Activated T-helper 1 cell treated with anti-CD3 and anti-CD28 coated beads, Interleukin-2, amount 50 U/mL, for 16 hours (primary cell): ENCODE measurements around the gene CDC45.

Source experiments
- DNase-seq, 2 donors: peaks; one replicate each; pipeline ENCODE4 v3.0.0-alpha.2; 2020; ENCODE audit warnings: low read depth in 1 of 2, low spot score in 1 of 2

The CDC45 gene

DNA sequence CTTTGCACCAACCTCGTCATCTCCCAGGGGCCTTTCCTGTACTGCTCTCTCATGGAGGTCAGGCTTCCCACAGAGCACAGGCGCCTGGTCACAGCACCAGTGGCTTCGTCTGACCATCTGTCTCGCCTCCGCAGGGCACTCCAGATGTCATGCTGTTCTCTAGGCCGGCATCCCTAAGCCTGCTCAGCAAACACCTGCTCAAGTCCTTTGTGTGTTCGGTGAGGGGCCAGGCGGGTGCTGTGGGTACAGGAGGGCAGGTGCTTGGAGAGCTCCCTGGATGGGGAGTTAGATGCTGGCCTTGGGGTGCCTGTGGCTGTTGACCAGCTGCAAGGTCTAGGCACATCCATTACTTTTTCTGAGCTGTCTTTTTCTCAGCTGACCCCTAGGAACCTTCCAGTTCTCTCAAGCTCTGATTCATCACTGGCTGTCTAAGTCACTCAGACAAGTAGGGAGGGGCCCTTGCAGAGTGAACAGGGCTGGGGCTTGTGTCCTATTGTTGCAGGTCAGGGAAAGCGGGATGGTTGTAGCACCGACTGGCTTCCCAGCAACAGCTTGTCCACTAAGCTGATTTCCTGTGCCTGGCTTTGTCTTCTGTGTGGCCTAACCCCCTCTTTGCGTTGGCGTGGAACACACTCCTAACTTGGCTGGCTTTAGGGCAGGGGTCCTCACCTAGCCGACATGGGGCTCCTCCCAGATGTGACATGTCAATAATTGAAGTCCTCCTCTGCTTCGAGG is 35.3 kb downstream of the CDC45 start:
- DNase-seq: no peak

- DNase-seq: no peak
Measured at GRCh38 chr22:19515654-19516377, 36.1 kb downstream of the CDC45 start.

DNA sequence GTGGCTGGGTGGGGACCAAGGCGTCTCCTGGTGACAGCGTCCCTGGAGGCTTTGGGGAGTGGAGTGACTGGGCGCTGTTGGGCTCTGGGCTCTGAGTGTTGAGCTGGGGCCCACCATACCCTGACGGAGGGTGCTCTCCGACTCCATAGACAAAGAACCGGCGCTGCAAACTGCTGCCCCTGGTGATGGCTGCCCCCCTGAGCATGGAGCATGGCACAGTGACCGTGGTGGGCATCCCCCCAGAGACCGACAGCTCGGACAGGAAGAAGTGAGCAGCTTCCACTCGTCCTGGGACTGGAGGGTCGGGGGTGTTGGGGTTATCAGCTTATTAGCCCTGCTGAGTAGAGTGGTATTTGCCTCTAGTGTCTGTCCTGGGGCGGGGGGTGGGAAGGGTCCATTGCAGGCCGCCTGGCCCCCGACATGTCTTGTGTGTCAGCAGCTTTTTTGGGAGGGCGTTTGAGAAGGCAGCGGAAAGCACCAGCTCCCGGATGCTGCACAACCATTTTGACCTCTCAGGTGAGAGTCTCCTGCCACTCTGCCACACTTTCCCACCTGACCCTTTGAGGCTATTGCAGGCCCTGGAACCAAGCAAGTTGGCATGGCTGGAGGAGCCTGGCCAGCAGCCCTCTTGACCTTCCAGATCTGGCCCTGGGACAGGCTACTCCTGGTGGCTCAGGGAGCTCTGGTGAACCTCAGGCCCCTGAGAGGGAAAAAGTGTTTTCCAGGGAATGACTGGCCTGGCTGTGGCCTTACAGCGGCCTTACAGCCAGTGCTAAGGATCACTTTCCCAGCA is 36.9 kb downstream of the CDC45 start:
- no peak for DNase-seq

DNA sequence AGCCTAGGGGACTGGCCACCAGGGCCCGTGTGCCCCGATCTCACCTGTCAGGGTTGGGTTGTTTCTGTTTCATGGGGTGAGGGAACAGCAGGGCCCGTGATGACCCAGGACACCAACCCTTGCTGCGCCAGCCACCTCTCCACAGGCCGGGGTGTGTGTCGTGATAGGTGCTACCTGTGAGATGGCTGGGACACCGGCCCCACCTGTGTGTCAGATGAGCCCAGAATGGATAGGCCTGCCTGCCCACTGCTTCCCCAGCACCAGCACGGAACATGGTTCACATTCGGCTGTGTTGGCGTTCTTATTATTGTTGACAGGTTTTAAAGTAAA is 37.4 kb downstream of the CDC45 start:
- DNase-seq: no peak

DNA sequence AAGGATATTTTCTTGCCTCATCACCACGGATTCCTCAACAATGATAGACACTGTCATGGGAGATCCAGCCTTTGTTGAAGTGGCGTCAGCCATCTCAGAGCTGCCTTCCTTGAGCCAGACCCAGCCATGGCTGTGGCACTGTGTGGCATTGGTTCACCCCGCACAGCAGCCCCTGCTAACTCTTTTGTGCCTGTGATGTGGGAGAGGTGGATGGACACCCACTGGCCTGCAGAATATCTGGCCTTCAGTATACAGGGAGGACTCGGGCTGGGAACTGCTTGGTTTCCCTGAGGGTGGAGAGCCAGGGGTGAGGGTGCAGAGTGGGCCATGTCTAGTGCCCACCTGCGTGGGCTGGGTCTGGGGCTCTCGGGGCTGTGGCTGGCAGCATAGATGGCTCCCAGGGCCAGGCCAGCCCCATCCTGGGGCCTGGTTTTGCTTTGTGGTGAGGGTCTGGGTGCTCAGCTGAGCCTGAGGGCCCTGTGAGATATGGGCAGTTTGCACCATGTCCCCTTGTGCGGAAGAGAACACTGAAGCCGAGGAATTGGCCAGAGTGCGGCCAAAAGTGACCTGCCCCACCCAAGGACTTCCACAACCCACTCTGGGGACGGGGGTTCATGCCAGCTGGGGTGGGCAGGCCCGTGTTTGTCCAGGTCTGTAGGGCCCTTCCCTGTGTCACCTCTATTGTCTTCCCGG is 38.3 kb downstream of the CDC45 start:
- no peak for DNase-seq

- DNase-seq: no peak
Measured at GRCh38 chr22:19518635-19519034, 38.9 kb downstream of the CDC45 start.

DNA sequence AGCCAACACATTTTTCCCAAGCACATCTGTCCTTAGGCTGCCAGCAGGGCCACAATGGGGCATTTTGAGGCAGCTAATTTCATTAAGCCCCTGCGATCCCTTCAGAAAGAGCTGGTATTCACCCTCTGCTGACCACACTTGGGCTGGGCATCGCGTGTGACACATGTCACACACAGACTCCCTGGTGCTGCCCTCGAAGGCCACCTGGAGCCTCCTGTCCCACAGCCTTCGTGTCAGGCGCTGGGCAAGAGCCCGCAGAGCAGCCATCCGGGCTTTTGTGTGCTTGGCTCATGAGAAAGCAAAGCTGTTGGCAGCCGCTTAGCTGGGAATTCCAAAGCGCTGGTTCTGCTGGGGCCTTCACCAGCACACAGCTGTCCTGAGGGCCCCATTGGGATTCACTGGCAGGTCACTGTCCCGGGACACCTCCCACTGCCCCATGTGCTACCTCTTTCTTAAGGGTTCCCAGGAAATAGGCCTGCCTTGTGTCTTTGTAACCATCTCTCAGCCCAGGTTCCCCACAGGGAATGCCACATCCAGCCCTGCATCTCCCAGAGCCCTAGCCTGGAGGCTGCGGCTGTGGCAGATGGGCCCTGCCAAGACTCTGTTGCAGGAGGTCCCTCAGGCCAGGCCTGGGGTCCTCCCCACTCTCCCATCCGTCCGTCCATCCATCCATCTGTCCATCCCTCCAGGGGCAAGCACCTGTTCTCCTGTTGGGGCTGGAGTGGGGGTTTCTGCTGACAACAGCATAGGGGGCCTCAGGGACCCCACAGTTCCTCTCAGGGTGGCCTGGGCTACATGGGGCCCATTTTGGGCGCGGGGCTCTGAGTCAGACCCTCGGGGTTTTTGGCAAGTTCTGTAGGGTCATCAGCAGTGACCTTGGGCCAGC is 39.6 kb downstream of the CDC45 start:
- no peak for DNase-seq

DNA sequence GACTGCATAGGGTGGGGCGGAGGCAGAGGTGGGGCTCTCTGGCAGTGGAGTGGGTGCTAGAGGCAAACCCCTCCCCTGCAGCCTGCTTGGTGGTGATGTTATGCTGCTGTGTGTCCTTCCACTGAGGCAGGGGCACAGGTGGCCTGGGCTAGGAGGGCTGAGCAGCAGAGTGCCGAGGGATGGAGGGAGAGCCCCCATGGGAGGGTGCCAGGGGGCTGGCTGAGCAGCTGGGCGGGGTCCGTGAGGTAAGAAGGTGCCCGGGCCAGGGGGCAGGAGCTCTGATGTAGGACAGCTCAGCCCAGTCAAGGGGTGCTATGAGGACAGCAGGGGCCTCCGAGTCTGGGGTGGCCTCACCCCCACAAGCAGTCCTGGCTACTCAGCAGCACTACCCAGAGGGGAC is 40.3 kb downstream of the CDC45 start:
- no peak for DNase-seq

DNA sequence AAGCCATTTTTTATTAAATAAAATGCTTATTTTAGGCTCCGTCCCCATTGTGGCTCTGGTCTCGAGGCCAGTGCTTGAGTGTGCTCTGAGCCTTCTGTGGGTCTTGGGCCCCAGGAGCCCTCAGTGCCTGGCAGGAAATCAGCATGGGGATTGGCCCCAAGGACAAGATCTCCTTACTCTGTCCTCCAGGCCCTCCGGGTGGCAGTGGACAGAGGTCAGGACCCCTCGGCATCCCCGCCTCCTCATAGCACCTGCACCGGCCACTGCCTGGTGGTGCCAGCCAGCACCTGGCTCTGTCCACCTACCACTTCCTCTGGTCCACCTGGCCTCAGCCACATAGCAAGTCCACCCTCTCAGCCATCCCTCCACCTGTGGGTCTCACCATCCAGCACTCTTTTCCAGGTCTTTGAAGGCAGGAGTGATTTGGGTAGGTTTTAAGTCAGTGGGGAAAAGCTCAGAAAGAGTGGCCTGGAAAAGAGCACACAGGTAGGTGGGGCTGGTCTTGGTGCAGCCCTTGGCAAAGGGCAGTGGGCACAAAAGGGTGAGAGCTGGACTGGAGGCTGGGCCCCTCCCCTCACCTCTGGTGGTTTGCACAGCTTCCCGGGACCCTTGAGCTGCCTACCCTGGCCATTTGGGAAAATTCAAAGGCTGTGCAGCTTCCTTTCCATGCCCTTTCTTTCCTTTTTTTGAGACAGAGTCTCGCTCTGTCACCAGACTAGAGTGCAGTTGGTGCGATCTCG is 41.0 kb downstream of the CDC45 start:
- DNase-seq: no peak

GRCh38 chr22:19522190-19522880 is 42.6 kb downstream of the CDC45 start:
- DNase-seq: no peak

DNA sequence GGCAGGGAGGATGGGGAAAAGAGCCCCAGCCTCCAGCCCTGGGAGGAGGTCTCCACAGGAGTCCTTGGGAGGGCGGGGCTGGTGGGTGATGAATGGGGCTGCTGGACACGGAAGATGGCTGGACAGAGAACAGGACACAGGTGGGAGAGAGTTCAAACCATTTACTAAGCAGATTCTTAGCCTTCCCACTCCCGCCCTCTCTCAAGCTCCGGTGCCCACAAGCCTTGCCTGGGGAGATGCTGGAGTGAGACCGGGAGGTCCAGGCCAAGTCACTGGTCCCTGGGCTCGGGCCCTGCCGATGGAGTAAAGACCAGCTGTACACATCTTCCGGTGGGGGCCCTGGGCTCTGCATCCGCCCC is 43.1 kb downstream of the CDC45 start:
- no peak for DNase-seq

- DNase-seq: no peak
Measured at GRCh38 chr22:19523240-19524169, 43.8 kb downstream of the CDC45 start.

GRCh38 chr22:19524170-19525115 is 44.7 kb downstream of the CDC45 start, which contains the start of gene CLDN5:
Gene CLDN5 (minus strand): TSS chr22:19524410. CDS start chr22:19524255, 155 bp downstream.
- DNase-seq: no peak

- no peak for DNase-seq
Measured at GRCh38 chr22:19525116-19525660, 45.5 kb downstream of the CDC45 start.

GRCh38 chr22:19525666-19526065 is 45.9 kb downstream of the CDC45 start:
- no peak for DNase-seq

DNA sequence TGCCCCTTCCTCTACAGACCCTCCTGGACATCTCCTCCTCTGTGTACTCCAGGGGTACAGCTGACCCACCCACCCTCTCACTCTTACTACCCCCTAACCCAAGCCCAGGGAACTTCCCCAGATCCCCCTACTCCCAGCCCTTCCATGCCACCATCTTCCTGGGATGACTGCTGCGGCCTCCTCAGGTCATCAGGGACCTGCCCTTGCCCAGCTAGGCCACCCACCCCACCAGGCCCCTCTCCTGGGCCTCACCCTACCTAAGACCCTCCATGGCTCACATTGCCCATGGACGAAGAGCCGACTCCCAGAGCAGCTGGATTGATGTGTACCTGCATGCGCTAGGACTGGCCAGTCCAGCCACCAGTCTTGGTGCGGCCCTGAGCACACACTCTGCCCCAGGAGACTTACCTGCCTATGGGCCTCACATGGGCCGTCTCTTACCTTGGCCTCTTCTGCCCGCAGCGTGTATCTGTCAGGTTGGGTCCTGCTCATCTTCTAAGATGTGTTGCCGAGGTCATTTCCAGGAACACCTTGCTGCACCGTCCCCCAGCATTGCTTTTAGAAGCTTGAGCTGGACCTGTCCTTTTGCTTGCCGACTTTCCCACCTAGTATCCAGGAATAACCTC is 46.5 kb downstream of the CDC45 start:
- no peak for DNase-seq
